ENCODE results near the gene CTTNBP2NL. TPM values are rescaled to one million over a fixed set of nuclear protein-coding genes. Genes with fewer than 3 reads are reported as not detected.

CTTNBP2NL gene
- total and polyA plus RNA-seq, 2 of the 4 experiments (the other 2 are of a cell fraction) = 12.4 to 22.0 TPM

GRCh38 chr1:112346801-112347350 is 49.1 kb upstream of the CTTNBP2NL start:
- H3K9me1 ChIP-seq (ENCODE audit: insufficient read depth, low read length) = no peaks in the 10 kb centered on the region
- DNase-seq (no peak), ATAC-seq (ENCODE audit: low read depth) (no peak)
- no peak overlapping the region for H2BK15ac ChIP-seq (ENCODE audit: low read depth, low read length)
- TF ChIP-seq, protein P1, sequence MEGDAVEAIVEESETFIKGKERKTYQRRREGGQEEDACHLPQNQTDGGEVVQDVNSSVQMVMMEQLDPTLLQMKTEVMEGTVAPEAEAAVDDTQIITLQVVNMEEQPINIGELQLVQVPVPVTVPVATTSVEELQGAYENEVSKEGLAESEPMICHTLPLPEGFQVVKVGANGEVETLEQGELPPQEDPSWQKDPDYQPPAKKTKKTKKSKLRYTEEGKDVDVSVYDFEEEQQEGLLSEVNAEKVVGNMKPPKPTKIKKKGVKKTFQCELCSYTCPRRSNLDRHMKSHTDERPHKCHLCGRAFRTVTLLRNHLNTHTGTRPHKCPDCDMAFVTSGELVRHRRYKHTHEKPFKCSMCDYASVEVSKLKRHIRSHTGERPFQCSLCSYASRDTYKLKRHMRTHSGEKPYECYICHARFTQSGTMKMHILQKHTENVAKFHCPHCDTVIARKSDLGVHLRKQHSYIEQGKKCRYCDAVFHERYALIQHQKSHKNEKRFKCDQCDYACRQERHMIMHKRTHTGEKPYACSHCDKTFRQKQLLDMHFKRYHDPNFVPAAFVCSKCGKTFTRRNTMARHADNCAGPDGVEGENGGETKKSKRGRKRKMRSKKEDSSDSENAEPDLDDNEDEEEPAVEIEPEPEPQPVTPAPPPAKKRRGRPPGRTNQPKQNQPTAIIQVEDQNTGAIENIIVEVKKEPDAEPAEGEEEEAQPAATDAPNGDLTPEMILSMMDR (conservative IDR thresholded peaks at IDR 0.05; ENCODE audit: low read depth, low read length) = no peak
- TF ChIP-seq USF2 (IDR thresholded peaks at IDR 0.05; ENCODE audit: low read depth, low read length) = no peak
- no peak for TF ChIP-seq RAD21 (IDR thresholded peaks at IDR 0.05; ENCODE audit: low read length)
- TF ChIP-seq FOS (IDR thresholded peaks at IDR 0.05; ENCODE audit: low read depth, low read length) = no peak
- no peak for TF ChIP-seq POLR2A (IDR thresholded peaks at IDR 0.05; ENCODE audit: low read depth, low read length)
- TF ChIP-seq SMC3 (IDR thresholded peaks at IDR 0.05; ENCODE audit: low read depth, low read length) = no peak
- TF ChIP-seq MXI1 (IDR thresholded peaks at IDR 0.05; ENCODE audit: borderline replicate concordance, low read depth, low read length) = no peak
- TF ChIP-seq BHLHE40 (IDR thresholded peaks at IDR 0.05; ENCODE audit: low read depth, low read length) = no peak
- H3K79me1 ChIP-seq (ENCODE audit: low read depth in 1 of 2, low read length in 2 of 2) = no peaks in the 10 kb centered on the region
- no peak overlapping the region for H3K56ac ChIP-seq (ENCODE audit: extremely low read depth, insufficient read depth, low read length)
- H3K18ac ChIP-seq (ENCODE audit: low read depth, low read length) = no peak overlapping the region
- H4K5ac ChIP-seq (ENCODE audit: low read depth, low read length) = no peak overlapping the region
- no TSS peak for BruUV-seq (replicated peaks)
- ChIA-PET CTCF (no interaction called here), POLR2A (ENCODE audit: unreplicated experiment) (no interaction called here)
- H2AK5ac ChIP-seq (ENCODE audit: low read depth, low read length) = no peak overlapping the region
- no CpG with 5 or more reads among the region's 3 CpGs for whole genome bisulfite sequencing, 2 experiments (ENCODE audit: extremely low coverage in 2 of 2, insufficient read length in 1 of 2)
- H4K91ac ChIP-seq (ENCODE audit: insufficient read depth, low read depth, low read length) = no peak overlapping the region
- H2AK9ac ChIP-seq (replicated peaks; ENCODE audit: low read depth, low read length, poor library complexity) = peak overlapping the region; percentile 19
- H2BK20ac ChIP-seq (ENCODE audit: low read depth, low read length) = no peak overlapping the region
- H3K4me3 ChIP-seq (ENCODE audit: insufficient read depth, low read depth, low read length) = no peak overlapping the region
- H2BK5ac ChIP-seq (ENCODE audit: low read depth, low read length, poor library complexity, severe bottlenecking) = no peak overlapping the region
- no peaks in the 10 kb centered on the region for H3K36me3 ChIP-seq (ENCODE audit: control insufficient read depth, insufficient read depth, low read length)
- H2BK120ac ChIP-seq (ENCODE audit: low read depth, low read length) = no peak overlapping the region
- no peak overlapping the region for H4K8ac ChIP-seq (ENCODE audit: low read depth in 2 of 2, low read length in 2 of 2)
- in situ Hi-C loops (cut with MboI; ENCODE audit: low sequenced_read_pairs) (no loop called here), dilution Hi-C loops (cut with HindIII; ENCODE audit: low sequenced_read_pairs, unreplicated experiment) (no loop called here), intact Hi-C loops (cut with micrococcal nuclease) (no loop called here)
- no peak overlapping the region for H3K23ac ChIP-seq (ENCODE audit: low read depth, low read length)
- H3K14ac ChIP-seq (replicated peaks; ENCODE audit: low read depth, low read length) = no peak overlapping the region
- no peaks in the 10 kb centered on the region for H3K9me3 ChIP-seq (ENCODE audit: control insufficient read depth, insufficient read depth, low read length)
- no peak overlapping the region for H3K4ac ChIP-seq (ENCODE audit: low read depth, low read length)
- no peak overlapping the region for H3K9ac ChIP-seq (ENCODE audit: low read depth, low read length)
- no peaks in the 10 kb centered on the region for H4K20me1 ChIP-seq (ENCODE audit: insufficient read depth, low read length)
- no peak overlapping the region for H3K27ac ChIP-seq (ENCODE audit: insufficient read depth, low read length)
- H3K27me3 ChIP-seq (ENCODE audit: control insufficient read depth, insufficient read depth, low read length) = peaks cover 27% of the 10 kb centered on the region
- no peak overlapping the region for H3K4me2 ChIP-seq (ENCODE audit: low read depth, low read length)
- H3K4me1 ChIP-seq (ENCODE audit: control insufficient read depth, insufficient read depth, low read length) = no peaks in the 10 kb centered on the region
- H2AFZ ChIP-seq (replicated peaks; ENCODE audit: low read length, poor library complexity) = no peak overlapping the region
